GM23248 (cell line): ENCODE results near the gene TBL1XR1. TPM values are rescaled to one million over a fixed set of nuclear protein-coding genes. Genes with fewer than 3 reads are reported as not detected.

Experiments used
- DNase-seq: peaks from one replicate; pipeline ENCODE4 v3.0.0-alpha.2; 2015
- H2AFZ ChIP-seq: fragments of 200-600 bp; sonication (generic); 2 replicates; pipeline ENCODE4 v1.6.1; 2016; ENCODE audit warnings: antibody characterized with exemption
- H3F3A ChIP-seq: fragments of 200-600 bp; sonication (generic); 2 replicates; pipeline ENCODE4 v1.6.1; 2016; ENCODE audit warnings: mild to moderate bottlenecking, antibody characterized with exemption, mixed run types; ENCODE audit not compliant: insufficient read depth
- H3K27ac ChIP-seq: fragments of 200-600 bp; sonication (generic); 2 replicates; pipeline ENCODE4 v1.5.1; 2016; ENCODE audit warnings: mild to moderate bottlenecking
- H3K27me3 ChIP-seq: fragments of 200-600 bp; sonication (generic); replicated peaks from 2 replicates; pipeline ENCODE4 v1.6.1; 2016; ENCODE audit warnings: mild to moderate bottlenecking; ENCODE audit not compliant: insufficient read depth
- H3K36me3 ChIP-seq: fragments of 200-600 bp; sonication (generic); 2 replicates; pipeline ENCODE4 v1.6.1; 2016; ENCODE audit warnings: low read depth, mild to moderate bottlenecking
- H3K4me1 ChIP-seq: fragments of 200-600 bp; sonication (generic); 2 replicates; pipeline ENCODE4 v1.6.1; 2016; ENCODE audit warnings: mild to moderate bottlenecking; ENCODE audit not compliant: insufficient read depth
- H3K4me2 ChIP-seq: fragments of 200-600 bp; sonication (generic); one replicate; pipeline ENCODE4 v1.6.1; 2016; ENCODE audit warnings: mild to moderate bottlenecking; ENCODE audit not compliant: unreplicated experiment
- H3K4me3 ChIP-seq: fragments of 200-600 bp; sonication (generic); 2 replicates; pipeline ENCODE4 v1.5.1; 2016; ENCODE audit warnings: mild to moderate bottlenecking
- H3K79me2 ChIP-seq: fragments of 200-600 bp; sonication (generic); 2 replicates; pipeline ENCODE4 v1.6.1; 2016; ENCODE audit warnings: mild to moderate bottlenecking; ENCODE audit not compliant: insufficient read depth
- H3K9ac ChIP-seq: fragments of 200-600 bp; sonication (generic); 2 replicates; pipeline ENCODE4 v1.6.1; 2016; ENCODE audit warnings: mild to moderate bottlenecking
- H3K9me2 ChIP-seq: fragments of 200-600 bp; sonication (generic); 2 replicates; pipeline ENCODE4 v1.6.1; 2016; ENCODE audit warnings: mixed run types, mild to moderate bottlenecking, moderate library complexity; ENCODE audit not compliant: insufficient read depth
- H3K9me3 ChIP-seq: fragments of 200-600 bp; sonication (generic); one replicate; pipeline ENCODE4 v1.6.1; 2017; ENCODE audit warnings: low read depth
- H4K20me1 ChIP-seq: fragments of 200-600 bp; sonication (generic); 2 replicates; pipeline ENCODE4 v1.6.0; 2016; ENCODE audit not compliant: insufficient read depth
- EZH2 ChIP-seq: fragments of 200-600 bp; sonication (generic); IDR thresholded peaks from 2 replicates; pipeline ENCODE4 v1.6.1; 2018; ENCODE audit warnings: antibody characterized with exemption, mild to moderate bottlenecking; ENCODE audit not compliant: insufficient read depth, poor library complexity, severe bottlenecking
- EZH2phosphoT487 ChIP-seq: fragments of 200-600 bp; sonication (generic); IDR thresholded peaks from 2 replicates; pipeline ENCODE4 v1.6.1; 2018; ENCODE audit warnings: antibody characterized with exemption, moderate library complexity, mild to moderate bottlenecking, low read depth; ENCODE audit not compliant: insufficient read depth
- WGBS, 2 experiments: methylation state at CpG; one replicate each; pipeline ENCODE4 v1.1.6; 2015 to 2017; ENCODE audit warnings: low lambda C conversion rate in 2 of 2, low coverage in 1 of 2; ENCODE audit errors: missing lambda C conversion rate in 2 of 2; 5-methylcytosine and 5-hydroxymethylcytosine counted together
- in situ Hi-C: fragments of 300-500 bp; cut with MboI; formaldehyde crosslinking; loops from 2 replicates; pipeline ENCODE4 v1.15.0; 2020
- polyA plus RNA-seq: library from polyadenylated mRNA; unstranded; fragments of >200 nt; fragmentation: Nextera tagmentation; extraction: Ambion mirVana; gene quantifications from 2 replicates; pipeline ENCODE4 v1.2.1, GENCODE V29; 2016
- total RNA-seq: library from RNA; depleted of rRNA; stranded (reverse); fragments of >200 nt; shearing (Covaris generic); gene quantifications from 2 replicates; pipeline ENCODE4 v1.2.3, GENCODE V29; 2014

The TBL1XR1 gene
- total and polyA plus RNA-seq, 2 experiments from 2014 or later = 41.6 to 87.2 TPM

GRCh38 chr3:177058648-177059047 is 138.6 kb downstream of the TBL1XR1 start:
- WGBS, 2 experiments = 81 to 90% methylated on average over 2 of the region's 2 CpGs
- Histone ChIP-seq H4K20me1 (peaks cover 4% of the 10 kb centered on the region; the same call in 1 of the 2 replicates), H3K9me2 (no peaks in the 10 kb centered on the region), H3K36me3 (peaks cover 6% of the 10 kb centered on the region; the same call in 1 of the 2 replicates), H3K27me3 (no peaks in the 10 kb centered on the region), H3K4me1 (peaks cover 12% of the 10 kb centered on the region), H3K4me2 (no peak overlapping the region), H3K4me3 (no peak overlapping the region), H3K27ac (no peak overlapping the region), H3F3A (no peaks in the 10 kb centered on the region), H3K9me3 (no peaks in the 10 kb centered on the region), H2AFZ (no peak overlapping the region), H3K9ac (no peak overlapping the region), H3K79me2 (peaks cover 98% of the 10 kb centered on the region)
- TF ChIP-seq EZH2phosphoT487 (no peak), EZH2 (no peak)
- DNase-seq = no peak
- in situ Hi-C loops = loop anchor here (25.0 kb wide), 2 partner anchors 304 to 1279 kb away; no protein-coding TSS in a partner anchor

GRCh38 chr3:177057768-177058167 is 139.5 kb downstream of the TBL1XR1 start:
- no peaks in the 10 kb centered on the region for H3K27me3 ChIP-seq
- H3K9ac ChIP-seq = no peak overlapping the region
- in situ Hi-C loops = loop anchor here (25.0 kb wide), 2 partner anchors 305 to 1280 kb away; no protein-coding TSS in a partner anchor
- H3K27ac ChIP-seq = no peak overlapping the region
- H4K20me1 ChIP-seq = peaks cover 4% of the 10 kb centered on the region; the same call in 1 of the 2 replicates
- peaks cover 12% of the 10 kb centered on the region; the same call in 1 of the 2 replicates for H3K36me3 ChIP-seq
- H3K4me1 ChIP-seq = peaks cover 12% of the 10 kb centered on the region
- peaks cover 98% of the 10 kb centered on the region for H3K79me2 ChIP-seq
- TF ChIP-seq EZH2 = no peak
- TF ChIP-seq EZH2phosphoT487 = no peak
- no peak overlapping the region for H3K4me3 ChIP-seq
- 88 to 90% methylated on average over 4 of the region's 4 CpGs for WGBS, 2 experiments
- H3F3A ChIP-seq = no peaks in the 10 kb centered on the region
- no peak for DNase-seq
- H3K4me2 ChIP-seq = no peak overlapping the region
- no peaks in the 10 kb centered on the region for H3K9me2 ChIP-seq
- no peaks in the 10 kb centered on the region for H3K9me3 ChIP-seq
- H2AFZ ChIP-seq = no peak overlapping the region

DNA sequence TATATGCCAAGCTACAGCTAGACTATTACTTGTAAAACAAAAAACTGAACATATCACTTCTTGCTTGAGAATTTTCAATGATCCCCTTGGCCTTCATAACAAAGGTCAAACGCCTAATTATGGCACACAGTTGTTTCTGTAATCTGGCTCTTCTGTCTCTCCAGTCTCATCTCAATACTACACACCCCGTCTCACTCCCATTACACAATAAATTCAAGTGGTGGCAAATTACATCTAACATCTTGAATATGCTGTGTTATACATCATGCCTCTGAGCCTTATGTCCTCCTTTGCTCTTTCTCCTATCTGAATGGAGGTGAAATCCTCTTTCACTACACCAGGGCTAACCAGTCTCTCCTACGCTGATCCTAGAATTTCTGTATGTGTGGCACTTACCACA is 140.4 kb downstream of the TBL1XR1 start:
- in situ Hi-C loops = loop anchor here (25.0 kb wide), 2 partner anchors 305 to 1280 kb away; no protein-coding TSS in a partner anchor
- no peaks in the 10 kb centered on the region for H3K27me3 ChIP-seq
- peaks cover 12% of the 10 kb centered on the region for H3K4me1 ChIP-seq
- H3K36me3 ChIP-seq = peaks cover 19% of the 10 kb centered on the region; the same call in 1 of the 2 replicates
- no peaks in the 10 kb centered on the region for H3K9me2 ChIP-seq
- no peak overlapping the region for H3K9ac ChIP-seq
- H3K9me3 ChIP-seq = no peaks in the 10 kb centered on the region
- H2AFZ ChIP-seq = no peak overlapping the region
- H3F3A ChIP-seq = no peaks in the 10 kb centered on the region
- peaks cover 4% of the 10 kb centered on the region; the same call in 1 of the 2 replicates for H4K20me1 ChIP-seq
- no peak for TF ChIP-seq EZH2
- TF ChIP-seq EZH2phosphoT487 = no peak
- H3K4me3 ChIP-seq = no peak overlapping the region
- no peak overlapping the region for H3K27ac ChIP-seq
- 98 to 99% methylated on average over 3 of the region's 3 CpGs for WGBS, 2 experiments
- H3K79me2 ChIP-seq = peaks cover 98% of the 10 kb centered on the region
- no peak overlapping the region for H3K4me2 ChIP-seq
- DNase-seq = no peak

DNA sequence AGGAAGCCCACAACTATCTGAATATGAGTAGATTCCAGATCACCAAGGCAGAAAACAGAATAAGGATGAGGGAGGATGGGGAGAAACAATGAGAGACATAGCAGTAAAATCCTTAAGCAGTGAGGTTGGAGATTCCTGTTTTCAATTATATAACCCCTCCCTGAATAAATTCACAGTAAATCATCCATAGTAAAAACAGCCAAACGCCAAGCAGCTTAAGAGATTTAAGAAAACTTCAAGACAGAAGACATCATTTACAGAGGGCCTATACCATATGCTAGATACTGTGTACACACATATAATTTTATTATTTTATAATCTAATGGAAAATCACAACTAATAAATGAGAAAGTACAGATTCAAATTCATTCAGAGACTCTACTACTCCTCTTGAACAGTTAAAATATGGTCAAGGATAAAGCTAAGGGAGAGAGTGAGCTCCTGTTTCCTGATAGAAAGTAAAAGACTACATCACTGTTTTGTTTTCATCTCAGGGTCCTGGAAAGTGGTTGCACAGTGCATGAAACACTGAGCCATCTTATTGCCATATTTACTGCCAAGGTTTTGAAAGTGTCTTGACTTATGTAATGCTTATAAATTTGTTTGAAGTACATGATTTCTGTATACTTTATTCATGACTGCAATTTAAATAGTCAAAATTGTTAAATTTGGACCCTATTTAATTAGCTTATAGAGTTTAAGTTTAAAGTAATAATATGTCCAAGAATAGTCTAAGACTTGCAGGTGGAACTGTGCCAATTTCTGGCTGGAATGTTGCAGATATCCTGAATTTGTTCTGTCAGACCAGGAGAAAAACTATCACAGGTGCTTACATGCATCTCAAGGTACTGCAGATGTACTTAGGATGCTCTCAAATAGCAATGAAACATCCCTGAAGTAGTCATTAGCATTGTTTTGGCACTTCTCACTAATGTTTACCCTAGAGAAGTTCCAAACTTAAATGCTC is 141.4 kb downstream of the TBL1XR1 start:
- Histone ChIP-seq H3K9me3 (no peaks in the 10 kb centered on the region), H3K27ac (no peak overlapping the region), H3K9ac (no peak overlapping the region), H3F3A (no peaks in the 10 kb centered on the region), H3K4me3 (no peak overlapping the region), H3K27me3 (no peaks in the 10 kb centered on the region), H3K79me2 (peaks cover 89% of the 10 kb centered on the region), H2AFZ (no peak overlapping the region), H3K9me2 (no peaks in the 10 kb centered on the region), H4K20me1 (peaks cover 4% of the 10 kb centered on the region; the same call in 1 of the 2 replicates), H3K4me1 (peaks cover 14% of the 10 kb centered on the region), H3K36me3 (peaks cover 16% of the 10 kb centered on the region; the same call in 1 of the 2 replicates), H3K4me2 (no peak overlapping the region)
- 6 to 8% methylated on average over 1 of the region's 1 CpG for WGBS, 2 experiments
- DNase-seq = peak; percentile 8
- in situ Hi-C loops = loop anchor here (25.0 kb wide), 2 partner anchors 306 to 1281 kb away; no protein-coding TSS in a partner anchor
- no peak for TF ChIP-seq EZH2
- TF ChIP-seq EZH2phosphoT487 = no peak
